GM10266 (cell line): Measurements from ENCODE around the gene SPECC1.
"Not testable (repeated sequence)": the region's sequence is repeated elsewhere in the genome, so short reads cannot be mapped to it uniquely, and the experiment has no call there.

Source experiments
- DNase-seq: peaks from one replicate; pipeline ENCODE4 v3.0.0; 2012; ENCODE audit errors: extremely low spot score
- CTCF ChIP-seq: IDR thresholded peaks from 2 replicates; pipeline ENCODE4 v1.5.1; 2012; ENCODE audit warnings: mild to moderate bottlenecking, low read depth; ENCODE audit not compliant: control insufficient read depth, insufficient read depth; ENCODE audit errors: missing control alignments

SPECC1 gene

GRCh38 chr17:20314834-20315233 lies 305.7 kb downstream of the SPECC1 start:
- TF ChIP-seq CTCF = no peak
- no peak for DNase-seq

GRCh38 chr17:20315311-20315710 lies 306.2 kb downstream of the SPECC1 start:
- no peak for DNase-seq
- TF ChIP-seq CTCF = no peak

GRCh38 chr17:20315821-20316220 lies 306.7 kb downstream of the SPECC1 start:
- no peak for TF ChIP-seq CTCF
- no peak for DNase-seq

GRCh38 chr17:20320535-20321229 lies 311.5 kb downstream of the SPECC1 start:
- peak; percentile 82 for TF ChIP-seq CTCF
- peak; percentile 49 for DNase-seq

GRCh38 chr17:20321357-20321756 lies 312.2 kb downstream of the SPECC1 start:
- not testable (repeated sequence) for DNase-seq

- DNase-seq = not testable (repeated sequence)
Observed at GRCh38 chr17:20327739-20328138, 318.6 kb downstream of the SPECC1 start.

GRCh38 chr17:20351405-20351804 lies 342.2 kb downstream of the SPECC1 start:
- DNase-seq = not testable (repeated sequence)

- not testable (repeated sequence) for DNase-seq
Observed at GRCh38 chr17:20352567-20352966, 343.4 kb downstream of the SPECC1 start.

- DNase-seq = not testable (repeated sequence)
Observed at GRCh38 chr17:20363846-20364245, 354.7 kb downstream of the SPECC1 start.
